Transverse colon (tissue), 4 donors: ENCODE measurements around the gene DHX16. TPM values are rescaled to one million over a fixed set of nuclear protein-coding genes. Genes with fewer than 3 reads are reported as not detected.
"Not testable (repeated sequence)": the region's sequence is repeated elsewhere in the genome, so short reads cannot be mapped to it uniquely, and the experiment has no call there.

Experiments used
- DNase-seq: peaks from one replicate; pipeline ENCODE4 v3.0.0-alpha.2; 2019
- H3K27ac ChIP-seq, 4 donors: fragments of 200-600 bp; sonication (generic); 2 replicates each; pipeline ENCODE4 v1.5.1; 2016 to 2018; ENCODE audit warnings: inconsistent platforms in 4 of 4
- H3K27me3 ChIP-seq: fragments of 200-600 bp; sonication (generic); 2 replicates; pipeline ENCODE4 v1.5.1; 2017; ENCODE audit warnings: inconsistent platforms
- H3K36me3 ChIP-seq, 4 donors: fragments of 200-600 bp; sonication (generic); 2 replicates each; pipeline ENCODE4 v1.5.1; 2017 to 2019; ENCODE audit warnings: inconsistent platforms in 4 of 4
- H3K4me1 ChIP-seq, 4 donors: fragments of 200-600 bp; sonication (generic); 2 replicates each; pipeline ENCODE4 v1.5.1; 2017 to 2020; ENCODE audit warnings: inconsistent platforms in 4 of 4
- H3K4me3 ChIP-seq, 4 donors: fragments of 200-600 bp; sonication (generic); 1 replicate in 1 of 4; 2 replicates in 3 of 4; pipeline versions ENCODE4 v1.5.1 to v1.6.1; 2017 to 2019; ENCODE audit warnings: inconsistent platforms in 4 of 4
- H3K9me3 ChIP-seq, 2 donors: fragments of 200-600 bp; sonication (generic); 2 replicates each; pipeline ENCODE4 v1.5.1; 2017 to 2019; ENCODE audit warnings: inconsistent platforms in 2 of 2
- CTCF ChIP-seq, 5 experiments: fragments of 200-600 bp in 3 of 5; fragments of 450-650 bp in 2 of 5; sonication (generic) in 3 of 5; IDR thresholded peaks; 1 replicate in 2 of 5; 2 replicates in 3 of 5; pipeline ENCODE4 v1.5.1; 2016 to 2017; ENCODE audit warnings: antibody characterized with exemption in 5 of 5, inconsistent platforms in 3 of 5, mild to moderate bottlenecking in 2 of 5, moderate library complexity in 1 of 5
- EP300 ChIP-seq: sonication (generic); formaldehyde crosslinking; IDR thresholded peaks from one replicate; pipeline ENCODE4 v1.6.1; 2017; ENCODE audit warnings: antibody characterized with exemption, low read depth
- POLR2A ChIP-seq: fragments of 450-650 bp; IDR thresholded peaks from one replicate; pipeline ENCODE4 v1.6.1; 2016; ENCODE audit warnings: antibody characterized with exemption, mild to moderate bottlenecking, moderate library complexity
- POLR2AphosphoS5 ChIP-seq, 3 donors: sonication (generic); formaldehyde crosslinking; IDR thresholded peaks; one replicate each; pipeline ENCODE4 v1.6.1; 2016; ENCODE audit warnings: antibody characterized with exemption in 3 of 3
- WGBS, 2 donors: methylation state at CpG; one replicate each; pipeline ENCODE4 v1.1.5; 2018; ENCODE audit warnings: low coverage in 1 of 2; 5-methylcytosine and 5-hydroxymethylcytosine counted together
- in situ Hi-C, 4 donors: fragments of 200-750 bp; cut with MboI; loops; one replicate each; pipeline versions ENCODE4 v1.15.0 to v1.15.1; 2017; ENCODE audit warnings: low sequenced_read_pairs in 3 of 4, low pct_ligation_motif_present in 1 of 4, low pct_unique_long_range_greater_than_20kb in 1 of 4
- intact Hi-C: fragments of 100-400 bp; cut with DNase I; formaldehyde crosslinking; loops from one replicate; pipeline ENCODE4 v1.15.1; 2023; ENCODE audit warnings: low total_unique reads
- total RNA-seq, 4 donors: library from RNA; depleted of rRNA; stranded (reverse); fragments of >200 nt; gene quantifications; one replicate each; pipeline ENCODE4 v1.1.0, GENCODE V29; 2016

DHX16 gene
- total RNA-seq, 4 donors from 2014 or later: 37.8 to 144 (median 41.3) TPM

- in situ Hi-C loops: loop anchor here in 3 of 4 donors (5.0 to 10.0 kb wide), 2 partner anchors 48 to 54 kb away; partner anchors contain the start of gene ATAT1 (in 1 of the 3)
- H3K4me3 ChIP-seq: peak overlapping the region in 1 of 4 donors; percentile 72
- DNase-seq: peak; percentile 91
- no peaks in the 10 kb centered on the region for H3K9me3 ChIP-seq
- WGBS, 2 donors: 4 to 6% methylated on average over 15 to 31 of the region's 31 CpGs
- H3K27me3 ChIP-seq: no peaks in the 10 kb centered on the region
- H3K4me1 ChIP-seq: peaks cover 0 to 54% (median 32%) of the 10 kb centered on the region in 4 donors
- intact Hi-C loops: loop anchor here (1.0 to 10.0 kb wide), 3 partner anchors 43 to 1183 kb away; partner anchors contain the start of genes DDR1 and NEU1
- H3K36me3 ChIP-seq: peaks cover 0 to 12% (median 5%) of the 10 kb centered on the region in 4 donors
- H3K27ac ChIP-seq: peak overlapping the region; percentile 93 to 99 (median 96)
- TF ChIP-seq POLR2AphosphoS5 (IDR thresholded peaks at IDR 0.05) (peak in 2 of 3 donors; percentile 30 to 31), EP300 (no peak), CTCF (IDR thresholded peaks at IDR 0.05) (peak; percentile 96 to 99 (median 96)), POLR2A (no peak)
Observed at GRCh38 chr6:30678964-30679726, 6.3 kb upstream of the DHX16 start.

GRCh38 chr6:30676660-30677285 lies 4.0 kb upstream of the DHX16 start:
- Histone ChIP-seq H3K4me1 (peaks cover 2 to 43% (median 38%) of the 10 kb centered on the region in 4 donors), H3K36me3 (peaks cover 0 to 12% (median 5%) of the 10 kb centered on the region in 4 donors), H3K9me3 (no peaks in the 10 kb centered on the region), H3K4me3 (no peak overlapping the region), H3K27me3 (no peaks in the 10 kb centered on the region), H3K27ac (no peak overlapping the region)
- 80 to 88% methylated on average over 6 to 10 of the region's 10 CpGs for WGBS, 2 donors
- DNase-seq: no peak
- intact Hi-C loops (loop anchor here (5.0 to 10.0 kb wide), 2 partner anchors 208 to 1186 kb away; partner anchors contain the start of genes DDR1 and NEU1), in situ Hi-C loops (loop anchor here in 3 of 4 donors (5.0 to 10.0 kb wide), 2 partner anchors 51 to 52 kb away; partner anchors contain the start of gene ATAT1 (in 1 of the 3))
- TF ChIP-seq CTCF (IDR thresholded peaks at IDR 0.05): no peak
- no peak for TF ChIP-seq POLR2AphosphoS5 (IDR thresholded peaks at IDR 0.05)
- TF ChIP-seq POLR2A: no peak
- TF ChIP-seq EP300: no peak

GRCh38 chr6:30670760-30671527 lies 1.9 kb downstream of the DHX16 start:
- no peaks in the 10 kb centered on the region for H3K9me3 ChIP-seq
- no peaks in the 10 kb centered on the region for H3K27me3 ChIP-seq
- H3K4me1 ChIP-seq: peaks cover 6 to 21% (median 16%) of the 10 kb centered on the region in 4 donors
- TF ChIP-seq EP300 (no peak), CTCF (IDR thresholded peaks at IDR 0.05) (no peak), POLR2AphosphoS5 (IDR thresholded peaks at IDR 0.05) (no peak), POLR2A (no peak)
- intact Hi-C loops: loop anchor here (10.0 kb wide), 1 partner anchor 214 kb away; the partner anchor contains the start of gene DDR1
- no peak for DNase-seq
- no peak overlapping the region for H3K4me3 ChIP-seq
- peaks cover 0 to 21% (median 8%) of the 10 kb centered on the region in 4 donors for H3K36me3 ChIP-seq
- WGBS, 2 donors: 82 to 92% methylated on average over 19 to 27 of the region's 27 CpGs
- H3K27ac ChIP-seq: no peak overlapping the region
- in situ Hi-C loops: loop anchor here in 1 of 4 donors (10.0 kb wide), 1 partner anchor 46 kb away; the partner anchor contains the start of gene ATAT1

- DNase-seq, H3K9me3 ChIP-seq, H3K4me1 ChIP-seq, H3K27ac ChIP-seq, in situ Hi-C loops, intact Hi-C loops, H3K27me3 ChIP-seq, H3K4me3 ChIP-seq: not testable (repeated sequence)
- peaks cover 0 to 63% (median 30%) of the 10 kb centered on the region in 4 donors for H3K36me3 ChIP-seq
- WGBS, 2 donors: 73% methylated on average over 2 of the region's 2 CpGs; no CpG with 5 or more reads in 1 of the 2 donors
Observed at GRCh38 chr6:30666300-30666699, 6.5 kb downstream of the DHX16 start.
